ENCODE measurements around the gene PAXX.

- TF ChIP-seq CTCF (IDR thresholded peaks at IDR 0.05; ENCODE audit: borderline replicate concordance, extremely low read depth, low read length, poor library complexity, severe bottlenecking) (no peak), EZH2 (IDR thresholded peaks at IDR 0.05; ENCODE audit: borderline replicate concordance, low read depth, low read length, severe bottlenecking) (no peak)
These were observed 13.2 kb upstream of the PAXX start for GRCh38 chr9:136978865-136979544.
